IMR-90 (cell line): Measurements from ENCODE around the gene TRIO. TPM values are rescaled to one million over a fixed set of nuclear protein-coding genes. Genes with fewer than 3 reads are reported as not detected.

Experiments used
- ATAC-seq: fragments of 200-7000 bp; cut with Tn5 transposase; 2 replicates; pipeline ENCODE4 v1.9.1; 2020; ENCODE audit warnings: low read depth, mild to moderate bottlenecking, moderate library complexity
- BruUV-seq: library from RNA; stranded (reverse); fragments of 400-500 nt; replicated peaks from 2 replicates; lab custom pipeline; 2021; lab: Mats Ljungman, UMichigan
- CTCF ChIA-PET: fragments of 300-600 bp; formaldehyde crosslinking; extraction: SDS; loops from one replicate; lab custom pipeline; 2021; ENCODE audit warnings: antibody characterized with exemption; lab: Yijun Ruan, JAX
- POLR2A ChIA-PET: fragments of 300-600 bp; sonication (Branson Sonifier 250); formaldehyde crosslinking; loops from one replicate; lab custom pipeline; 2022; ENCODE audit warnings: antibody characterized with exemption; ENCODE audit not compliant: unreplicated experiment; lab: Charles Lee
- DNase-seq: peaks from one replicate; pipeline ENCODE4 v3.0.0; 2013
- H2AFZ ChIP-seq: replicated peaks from 2 replicates; pipeline ENCODE3; 2013; ENCODE audit warnings: low read length, mild to moderate bottlenecking; ENCODE audit not compliant: poor library complexity
- H2AK5ac ChIP-seq: 2 replicates; pipeline ENCODE4 v1.6.1; 2013; ENCODE audit warnings: low read depth, low read length, inconsistent platforms
- H2AK9ac ChIP-seq: replicated peaks from 2 replicates; pipeline ENCODE3; 2013; ENCODE audit warnings: mild to moderate bottlenecking, low read depth, low read length, moderate library complexity; ENCODE audit not compliant: poor library complexity
- H2BK120ac ChIP-seq: 2 replicates; pipeline ENCODE4 v1.6.1; 2013; ENCODE audit warnings: low read depth, low read length, inconsistent platforms
- H2BK15ac ChIP-seq: 3 replicates; pipeline ENCODE4 v1.6.1; 2013; ENCODE audit warnings: low read depth, low read length, inconsistent platforms
- H2BK20ac ChIP-seq: 2 replicates; pipeline ENCODE4 v1.6.1; 2013; ENCODE audit warnings: low read depth, mild to moderate bottlenecking, inconsistent platforms, low read length, moderate library complexity
- H2BK5ac ChIP-seq: 2 replicates; pipeline ENCODE4 v1.6.1; 2013; ENCODE audit warnings: mild to moderate bottlenecking, low read depth, low read length, inconsistent platforms; ENCODE audit not compliant: poor library complexity, severe bottlenecking
- H3K14ac ChIP-seq: replicated peaks from 2 replicates; pipeline ENCODE4 v1.6.1; 2013; ENCODE audit warnings: low read depth, low read length, inconsistent platforms
- H3K18ac ChIP-seq: 2 replicates; pipeline ENCODE4 v1.6.1; 2013; ENCODE audit warnings: low read depth, low read length, control low read depth
- H3K23ac ChIP-seq: 2 replicates; pipeline ENCODE4 v1.6.1; 2013; ENCODE audit warnings: low read depth, low read length, inconsistent platforms
- H3K27ac ChIP-seq: 2 replicates; pipeline ENCODE4 v1.5.1; 2013; ENCODE audit warnings: mild to moderate bottlenecking, control low read depth, low read length; ENCODE audit not compliant: insufficient read depth
- H3K27me3 ChIP-seq: 2 replicates; pipeline ENCODE4 v1.6.1; 2013; ENCODE audit warnings: low read length; ENCODE audit not compliant: control insufficient read depth, insufficient read depth
- H3K36me3 ChIP-seq: 2 replicates; pipeline ENCODE4 v1.6.1; 2013; ENCODE audit warnings: low read length, mixed read lengths; ENCODE audit not compliant: control insufficient read depth, insufficient read depth
- H3K4ac ChIP-seq: 2 replicates; pipeline ENCODE4 v1.6.1; 2013; ENCODE audit warnings: low read depth, low read length, inconsistent platforms
- H3K4me1 ChIP-seq: 2 replicates; pipeline ENCODE4 v1.6.1; 2013; ENCODE audit warnings: low read length, mixed read lengths; ENCODE audit not compliant: control insufficient read depth, insufficient read depth
- H3K4me2 ChIP-seq: 2 replicates; pipeline ENCODE4 v1.6.1; 2013; ENCODE audit warnings: low read depth, mild to moderate bottlenecking, control low read depth, low read length, moderate library complexity
- H3K4me3 ChIP-seq: 2 replicates; pipeline ENCODE4 v1.5.1; 2013; ENCODE audit warnings: low read depth, mild to moderate bottlenecking, control low read depth, low read length, moderate library complexity; ENCODE audit not compliant: insufficient read depth
- H3K56ac ChIP-seq: 2 replicates; pipeline ENCODE4 v1.6.1; 2013; ENCODE audit warnings: low read length, inconsistent platforms; ENCODE audit not compliant: insufficient read depth; ENCODE audit errors: extremely low read depth
- H3K79me1 ChIP-seq, 2 experiments: 2 replicates each; pipeline ENCODE4 v1.6.1; 2013; ENCODE audit warnings: low read length in 2 of 2, inconsistent platforms in 1 of 2, low read depth in 1 of 2
- H3K9ac ChIP-seq: 2 replicates; pipeline ENCODE4 v1.6.1; 2013; ENCODE audit warnings: low read depth, low read length, control low read depth
- H3K9me1 ChIP-seq: 2 replicates; pipeline ENCODE4 v1.6.1; 2013; ENCODE audit warnings: low read length, inconsistent platforms; ENCODE audit not compliant: insufficient read depth
- H3K9me3 ChIP-seq: 2 replicates; pipeline ENCODE4 v1.6.1; 2013; ENCODE audit warnings: low read length; ENCODE audit not compliant: control insufficient read depth, insufficient read depth
- H4K20me1 ChIP-seq: 2 replicates; pipeline ENCODE4 v1.6.1; 2013; ENCODE audit warnings: low read length, inconsistent platforms; ENCODE audit not compliant: insufficient read depth
- H4K5ac ChIP-seq: 2 replicates; pipeline ENCODE4 v1.6.1; 2013; ENCODE audit warnings: mild to moderate bottlenecking, low read depth, low read length, control low read depth
- H4K8ac ChIP-seq, 2 experiments: 2 replicates each; pipeline ENCODE4 v1.6.1; 2013; ENCODE audit warnings: low read depth in 2 of 2, low read length in 2 of 2, control low read depth in 1 of 2, inconsistent platforms in 1 of 2
- H4K91ac ChIP-seq: 2 replicates; pipeline ENCODE4 v1.6.1; 2013; ENCODE audit warnings: low read depth, low read length, inconsistent platforms; ENCODE audit not compliant: insufficient read depth
- BHLHE40 ChIP-seq: fragments of 150-350 bp; IDR thresholded peaks from 2 replicates; pipeline ENCODE4 v1.6.1; 2016; ENCODE audit warnings: mild to moderate bottlenecking, low read depth, low read length
- CEBPB ChIP-seq: IDR thresholded peaks from 2 replicates; pipeline ENCODE4 v1.6.1; 2012; ENCODE audit warnings: low read depth, low read length, improper control_type of control experiment
- CHD1 ChIP-seq: IDR thresholded peaks from 2 replicates; pipeline ENCODE4 v1.6.1; 2012; ENCODE audit warnings: low read depth, low read length, improper control_type of control experiment
- CTCF ChIP-seq: conservative IDR thresholded peaks from 2 replicates; pipeline ENCODE4 v1.5.1; 2012; ENCODE audit warnings: mild to moderate bottlenecking, low read depth, low read length, improper control_type of control experiment
- FOS ChIP-seq: fragments of 150-350 bp; IDR thresholded peaks from 2 replicates; pipeline ENCODE4 v1.6.1; 2016; ENCODE audit warnings: low read depth, low read length
- MAFK ChIP-seq: IDR thresholded peaks from 2 replicates; pipeline ENCODE4 v1.6.1; 2012; ENCODE audit warnings: low read depth, low read length, improper control_type of control experiment
- MAZ ChIP-seq: IDR thresholded peaks from 2 replicates; pipeline ENCODE4 v1.6.1; 2012; ENCODE audit warnings: low read depth, mild to moderate bottlenecking, low read length, improper control_type of control experiment, moderate library complexity, borderline replicate concordance
- MXI1 ChIP-seq: IDR thresholded peaks from 2 replicates; pipeline ENCODE4 v1.6.1; 2012; ENCODE audit warnings: low read depth, mild to moderate bottlenecking, low read length, moderate library complexity, borderline replicate concordance
- NFE2L2 ChIP-seq: fragments of 150-350 bp; IDR thresholded peaks from 2 replicates; pipeline ENCODE4 v1.6.1; 2016; ENCODE audit warnings: low read depth, mild to moderate bottlenecking, low read length
- POLR2A ChIP-seq: IDR thresholded peaks from 2 replicates; pipeline ENCODE4 v1.6.1; 2012; ENCODE audit warnings: mild to moderate bottlenecking, low read depth, low read length
- RAD21 ChIP-seq: IDR thresholded peaks from 2 replicates; pipeline ENCODE4 v1.6.1; 2012; ENCODE audit warnings: low read length, improper control_type of control experiment
- RCOR1 ChIP-seq: IDR thresholded peaks from 2 replicates; pipeline ENCODE4 v1.6.1; 2012; ENCODE audit warnings: mild to moderate bottlenecking, low read length, improper control_type of control experiment; ENCODE audit not compliant: insufficient replicate concordance
- RFX5 ChIP-seq: IDR thresholded peaks from 2 replicates; pipeline ENCODE4 v1.8.0; 2012; ENCODE audit warnings: low read depth, mild to moderate bottlenecking, low read length, moderate library complexity
- SMC3 ChIP-seq: fragments of 150-350 bp; IDR thresholded peaks from 2 replicates; pipeline ENCODE4 v1.6.1; 2016; ENCODE audit warnings: low read depth, mild to moderate bottlenecking, antibody characterized with exemption, low read length, moderate library complexity
- USF2 ChIP-seq: fragments of 150-350 bp; IDR thresholded peaks from 2 replicates; pipeline ENCODE4 v1.6.1; 2017; ENCODE audit warnings: mild to moderate bottlenecking, antibody characterized with exemption, low read length, low read depth
- WGBS, 2 experiments: methylation state at CpG; one replicate each; pipeline versions ENCODE4 v1.1.5 to v1.1.7; 2013; ENCODE audit warnings: missing lambda C conversion rate in 2 of 2; ENCODE audit not compliant: insufficient read length in 1 of 2; ENCODE audit errors: extremely low coverage in 2 of 2; 5-methylcytosine and 5-hydroxymethylcytosine counted together
- dilution Hi-C: fragments of 300-500 bp; cut with HindIII; formaldehyde crosslinking; loops from one replicate; pipeline ENCODE4 v1.14.3; 2018; ENCODE audit warnings: low sequenced_read_pairs; ENCODE audit not compliant: unreplicated experiment
- in situ Hi-C: fragments of 300-500 bp; cut with MboI; formaldehyde crosslinking; loops from 3 replicates; pipeline ENCODE4 v1.14.3; 2019; ENCODE audit warnings: low sequenced_read_pairs, inconsistent platforms, mixed read lengths
- intact Hi-C: fragments of 100-400 bp; cut with micrococcal nuclease; formaldehyde crosslinking; loops from 2 replicates; pipeline ENCODE4 v1.10.0; 2022
- polyA plus RNA-seq, 3 experiments: library from polyadenylated mRNA; depleted of rRNA; stranded (reverse); fragments of >200 nt; gene quantifications; 2 replicates each; pipeline ENCODE4 v1.2.3, GENCODE V29; 2012; ENCODE audit warnings: low replicate concordance in 1 of 3
- total RNA-seq: library from RNA; depleted of rRNA; stranded (reverse); fragments of >200 nt; gene quantifications from 2 replicates; pipeline ENCODE4 v1.2.3, GENCODE V29; 2012
- TF ChIP-seq, protein P1 (sequence below): fragments of 150-350 bp; IDR thresholded peaks from 2 replicates; pipeline ENCODE4 v1.6.1; 2016; ENCODE audit warnings: low read depth, mild to moderate bottlenecking, low read length, moderate library complexity, borderline replicate concordance

TRIO gene
- total and polyA plus RNA-seq, 2 of the 4 experiments (the other 2 are of a cell fraction) = 206 to 522 TPM

DNA sequence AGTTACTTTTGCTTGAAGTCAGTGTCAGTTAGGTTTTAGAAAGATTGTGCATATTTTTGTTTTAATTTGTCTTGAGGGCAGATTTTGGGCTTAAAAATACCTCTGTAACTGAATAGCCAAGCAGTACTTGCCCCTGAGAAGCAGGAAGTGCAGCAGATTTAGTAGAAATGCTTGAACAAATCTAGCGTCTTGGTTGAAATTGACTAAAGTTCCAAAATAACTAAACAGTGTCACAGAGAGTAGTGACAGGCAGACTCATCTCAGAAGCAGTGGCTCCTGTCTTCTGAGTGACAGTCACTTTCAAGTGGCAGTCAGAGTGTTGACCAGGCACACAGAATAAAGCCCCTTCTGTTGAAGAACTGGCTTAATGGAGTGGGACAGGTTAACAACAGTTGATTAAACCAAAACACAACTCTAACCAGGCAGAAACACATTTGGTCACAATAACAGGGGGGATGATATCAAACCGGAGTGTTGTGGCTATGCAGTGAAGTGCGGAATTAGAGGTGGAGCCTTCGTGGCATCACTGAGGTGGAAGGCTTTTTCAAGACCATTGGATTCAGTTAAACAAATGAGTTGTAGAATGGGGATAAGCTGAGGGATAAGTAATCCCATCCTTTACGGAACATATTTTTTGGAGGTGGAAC lies 29.1 kb downstream of the TRIO start:
- Histone ChIP-seq H3K9me3 (no peaks in the 10 kb centered on the region), H4K91ac (peak overlapping the region; percentile 93), H4K8ac (peak overlapping the region; percentile 73 to 79), H2AK5ac (peak overlapping the region; percentile 99), H4K20me1 (peaks cover 74% of the 10 kb centered on the region), H3K18ac (peak overlapping the region; percentile 100), H3K27ac (peak overlapping the region; percentile 98), H2BK5ac (peak overlapping the region; percentile 90), H3K27me3 (no peaks in the 10 kb centered on the region), H3K79me1 (peaks cover 0 to 13% of the 10 kb centered on the region in 2 experiments; a peak in 1 of 4 replicates), H3K4me2 (peak overlapping the region; percentile 70), H3K36me3 (peaks cover 7% of the 10 kb centered on the region), H3K14ac (peak overlapping the region; percentile 97), H3K4me3 (no peak overlapping the region), H3K9ac (peak overlapping the region; percentile 90), H3K56ac (peak overlapping the region; percentile 94), H3K4me1 (peaks cover 38% of the 10 kb centered on the region), H2AFZ (no peak overlapping the region), H3K9me1 (peaks cover 19% of the 10 kb centered on the region), H2BK15ac (peak overlapping the region; percentile 98), H2AK9ac (peak overlapping the region; percentile 61), H4K5ac (peak overlapping the region; percentile 95), H3K23ac (peak overlapping the region; percentile 95), H2BK120ac (peak overlapping the region; percentile 96), H3K4ac (peak overlapping the region; percentile 99), H2BK20ac (peak overlapping the region; percentile 95)
- ChIA-PET CTCF (no interaction called here), POLR2A (no interaction called here)
- no peak for DNase-seq
- intact Hi-C loops (no loop called here), in situ Hi-C loops (no loop called here), dilution Hi-C loops (no loop called here)
- 100% methylated on average over 2 of the region's 5 CpGs; no CpG with 5 or more reads in 1 of the 2 experiments for WGBS, 2 experiments
- no peak; the same call in 1 of the 2 replicates for ATAC-seq
- TF ChIP-seq CEBPB (no peak), RFX5 (no peak), MXI1 (no peak), CHD1 (no peak), POLR2A (no peak), SMC3 (no peak), NFE2L2 (no peak), CTCF (no peak), RAD21 (no peak), USF2 (no peak), RCOR1 (no peak), FOS (no peak), MAZ (no peak), BHLHE40 (no peak), MAFK (no peak)
- TF ChIP-seq, protein P1, sequence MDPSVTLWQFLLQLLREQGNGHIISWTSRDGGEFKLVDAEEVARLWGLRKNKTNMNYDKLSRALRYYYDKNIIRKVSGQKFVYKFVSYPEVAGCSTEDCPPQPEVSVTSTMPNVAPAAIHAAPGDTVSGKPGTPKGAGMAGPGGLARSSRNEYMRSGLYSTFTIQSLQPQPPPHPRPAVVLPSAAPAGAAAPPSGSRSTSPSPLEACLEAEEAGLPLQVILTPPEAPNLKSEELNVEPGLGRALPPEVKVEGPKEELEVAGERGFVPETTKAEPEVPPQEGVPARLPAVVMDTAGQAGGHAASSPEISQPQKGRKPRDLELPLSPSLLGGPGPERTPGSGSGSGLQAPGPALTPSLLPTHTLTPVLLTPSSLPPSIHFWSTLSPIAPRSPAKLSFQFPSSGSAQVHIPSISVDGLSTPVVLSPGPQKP = no peak
- BruUV-seq = TSS peak; percentile 2
